ENCODE measurements around the gene RERE. TPM values are rescaled to one million over a fixed set of nuclear protein-coding genes. Genes with fewer than 3 reads are reported as not detected.

RERE gene
- total and polyA plus RNA-seq, 2 experiments from 2014 or later, result 148 to 170 TPM

DNA sequence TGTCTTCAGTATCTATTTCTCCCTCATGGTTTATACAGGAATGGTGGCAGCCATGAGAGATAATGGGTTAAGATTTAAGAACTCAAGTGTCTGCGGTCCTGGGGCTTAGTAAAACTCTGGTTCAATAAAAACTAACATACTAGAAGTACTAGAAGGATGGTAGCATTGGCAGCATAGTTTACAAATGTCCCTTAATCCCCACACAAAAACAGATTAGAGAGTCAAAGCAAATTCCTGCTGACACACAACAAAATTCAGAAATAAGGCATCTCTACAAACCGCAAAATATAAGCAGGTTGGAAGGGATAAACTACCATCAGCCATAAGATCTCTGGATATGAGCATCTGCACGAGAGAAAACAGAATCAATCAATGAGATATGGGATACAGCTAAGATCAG, 234.4 kb downstream of the RERE start:
- Histone ChIP-seq H3K27ac (ENCODE audit: low read depth) (peak overlapping the region; percentile 11; the same call in 1 of the 2 replicates), H3K36me3 (ENCODE audit: insufficient read depth) (no peaks in the 10 kb centered on the region), H3K27me3 (ENCODE audit: insufficient read depth) (no peaks in the 10 kb centered on the region), H3K4me3 (no peak overlapping the region), H3K79me2 (replicated peaks; ENCODE audit: insufficient read depth) (peaks cover 99% of the 10 kb centered on the region), H3K4me1 (ENCODE audit: insufficient read depth) (peaks cover 26% of the 10 kb centered on the region), H3F3A (replicated peaks; ENCODE audit: low read depth) (no peaks in the 10 kb centered on the region), H3K4me2 (no peak overlapping the region), H4K20me1 (replicated peaks; ENCODE audit: insufficient read depth) (peaks cover 49% of the 10 kb centered on the region), H3K9me2 (ENCODE audit: insufficient read depth) (no peaks in the 10 kb centered on the region), H2AFZ (no peak overlapping the region)
- H3K4me3 Mint-ChIP-seq, result no peak overlapping the region
- ATAC-seq (no peak), DNase-seq (ENCODE audit: low spot score) (no peak)
- H3K9me3 Mint-ChIP-seq, result no peaks in the 10 kb centered on the region
- H3K27ac Mint-ChIP-seq, result peak overlapping the region; percentile 5; the same call in 1 of the 2 replicates
- H3K27me3 Mint-ChIP-seq (ENCODE audit: insufficient read depth, low read depth, poor library complexity), result peaks cover 6% of the 10 kb centered on the region
- TF ChIP-seq JUNB (IDR thresholded peaks at IDR 0.05; ENCODE audit: unreplicated experiment) (no peak), EZH2 (IDR thresholded peaks at IDR 0.05; ENCODE audit: low read depth, unreplicated experiment) (no peak), STAT1 (IDR thresholded peaks at IDR 0.05; ENCODE audit: unreplicated experiment) (no peak), ZNF331 (CRISPR knock-in tag; IDR thresholded peaks at IDR 0.05; ENCODE audit: low read depth) (no peak), POLR2AphosphoS5 (IDR thresholded peaks at IDR 0.05; ENCODE audit: low read depth) (no peak), EZH2phosphoT487 (IDR thresholded peaks at IDR 0.05; ENCODE audit: unreplicated experiment) (no peak), ZNF114 (CRISPR knock-in tag; IDR thresholded peaks at IDR 0.05) (no peak), CREB1 (CRISPR knock-in tag; IDR thresholded peaks at IDR 0.05; ENCODE audit: low read depth) (no peak), NANOG (IDR thresholded peaks at IDR 0.05; ENCODE audit: borderline replicate concordance) (no peak)
- TF ChIP-seq, protein P1, sequence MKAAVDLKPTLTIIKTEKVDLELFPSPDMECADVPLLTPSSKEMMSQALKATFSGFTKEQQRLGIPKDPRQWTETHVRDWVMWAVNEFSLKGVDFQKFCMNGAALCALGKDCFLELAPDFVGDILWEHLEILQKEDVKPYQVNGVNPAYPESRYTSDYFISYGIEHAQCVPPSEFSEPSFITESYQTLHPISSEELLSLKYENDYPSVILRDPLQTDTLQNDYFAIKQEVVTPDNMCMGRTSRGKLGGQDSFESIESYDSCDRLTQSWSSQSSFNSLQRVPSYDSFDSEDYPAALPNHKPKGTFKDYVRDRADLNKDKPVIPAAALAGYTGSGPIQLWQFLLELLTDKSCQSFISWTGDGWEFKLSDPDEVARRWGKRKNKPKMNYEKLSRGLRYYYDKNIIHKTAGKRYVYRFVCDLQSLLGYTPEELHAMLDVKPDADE (IDR thresholded peaks at IDR 0.05), result no peak
- TF ChIP-seq, protein P2, sequence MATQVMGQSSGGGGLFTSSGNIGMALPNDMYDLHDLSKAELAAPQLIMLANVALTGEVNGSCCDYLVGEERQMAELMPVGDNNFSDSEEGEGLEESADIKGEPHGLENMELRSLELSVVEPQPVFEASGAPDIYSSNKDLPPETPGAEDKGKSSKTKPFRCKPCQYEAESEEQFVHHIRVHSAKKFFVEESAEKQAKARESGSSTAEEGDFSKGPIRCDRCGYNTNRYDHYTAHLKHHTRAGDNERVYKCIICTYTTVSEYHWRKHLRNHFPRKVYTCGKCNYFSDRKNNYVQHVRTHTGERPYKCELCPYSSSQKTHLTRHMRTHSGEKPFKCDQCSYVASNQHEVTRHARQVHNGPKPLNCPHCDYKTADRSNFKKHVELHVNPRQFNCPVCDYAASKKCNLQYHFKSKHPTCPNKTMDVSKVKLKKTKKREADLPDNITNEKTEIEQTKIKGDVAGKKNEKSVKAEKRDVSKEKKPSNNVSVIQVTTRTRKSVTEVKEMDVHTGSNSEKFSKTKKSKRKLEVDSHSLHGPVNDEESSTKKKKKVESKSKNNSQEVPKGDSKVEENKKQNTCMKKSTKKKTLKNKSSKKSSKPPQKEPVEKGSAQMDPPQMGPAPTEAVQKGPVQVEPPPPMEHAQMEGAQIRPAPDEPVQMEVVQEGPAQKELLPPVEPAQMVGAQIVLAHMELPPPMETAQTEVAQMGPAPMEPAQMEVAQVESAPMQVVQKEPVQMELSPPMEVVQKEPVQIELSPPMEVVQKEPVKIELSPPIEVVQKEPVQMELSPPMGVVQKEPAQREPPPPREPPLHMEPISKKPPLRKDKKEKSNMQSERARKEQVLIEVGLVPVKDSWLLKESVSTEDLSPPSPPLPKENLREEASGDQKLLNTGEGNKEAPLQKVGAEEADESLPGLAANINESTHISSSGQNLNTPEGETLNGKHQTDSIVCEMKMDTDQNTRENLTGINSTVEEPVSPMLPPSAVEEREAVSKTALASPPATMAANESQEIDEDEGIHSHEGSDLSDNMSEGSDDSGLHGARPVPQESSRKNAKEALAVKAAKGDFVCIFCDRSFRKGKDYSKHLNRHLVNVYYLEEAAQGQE (IDR thresholded peaks at IDR 0.05; ENCODE audit: unreplicated experiment), result no peak
- TF ChIP-seq, protein P3, sequence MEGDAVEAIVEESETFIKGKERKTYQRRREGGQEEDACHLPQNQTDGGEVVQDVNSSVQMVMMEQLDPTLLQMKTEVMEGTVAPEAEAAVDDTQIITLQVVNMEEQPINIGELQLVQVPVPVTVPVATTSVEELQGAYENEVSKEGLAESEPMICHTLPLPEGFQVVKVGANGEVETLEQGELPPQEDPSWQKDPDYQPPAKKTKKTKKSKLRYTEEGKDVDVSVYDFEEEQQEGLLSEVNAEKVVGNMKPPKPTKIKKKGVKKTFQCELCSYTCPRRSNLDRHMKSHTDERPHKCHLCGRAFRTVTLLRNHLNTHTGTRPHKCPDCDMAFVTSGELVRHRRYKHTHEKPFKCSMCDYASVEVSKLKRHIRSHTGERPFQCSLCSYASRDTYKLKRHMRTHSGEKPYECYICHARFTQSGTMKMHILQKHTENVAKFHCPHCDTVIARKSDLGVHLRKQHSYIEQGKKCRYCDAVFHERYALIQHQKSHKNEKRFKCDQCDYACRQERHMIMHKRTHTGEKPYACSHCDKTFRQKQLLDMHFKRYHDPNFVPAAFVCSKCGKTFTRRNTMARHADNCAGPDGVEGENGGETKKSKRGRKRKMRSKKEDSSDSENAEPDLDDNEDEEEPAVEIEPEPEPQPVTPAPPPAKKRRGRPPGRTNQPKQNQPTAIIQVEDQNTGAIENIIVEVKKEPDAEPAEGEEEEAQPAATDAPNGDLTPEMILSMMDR (conservative IDR thresholded peaks at IDR 0.05; ENCODE audit: low read depth in 2 of 2), result no peak
- TF ChIP-seq, protein P4, sequence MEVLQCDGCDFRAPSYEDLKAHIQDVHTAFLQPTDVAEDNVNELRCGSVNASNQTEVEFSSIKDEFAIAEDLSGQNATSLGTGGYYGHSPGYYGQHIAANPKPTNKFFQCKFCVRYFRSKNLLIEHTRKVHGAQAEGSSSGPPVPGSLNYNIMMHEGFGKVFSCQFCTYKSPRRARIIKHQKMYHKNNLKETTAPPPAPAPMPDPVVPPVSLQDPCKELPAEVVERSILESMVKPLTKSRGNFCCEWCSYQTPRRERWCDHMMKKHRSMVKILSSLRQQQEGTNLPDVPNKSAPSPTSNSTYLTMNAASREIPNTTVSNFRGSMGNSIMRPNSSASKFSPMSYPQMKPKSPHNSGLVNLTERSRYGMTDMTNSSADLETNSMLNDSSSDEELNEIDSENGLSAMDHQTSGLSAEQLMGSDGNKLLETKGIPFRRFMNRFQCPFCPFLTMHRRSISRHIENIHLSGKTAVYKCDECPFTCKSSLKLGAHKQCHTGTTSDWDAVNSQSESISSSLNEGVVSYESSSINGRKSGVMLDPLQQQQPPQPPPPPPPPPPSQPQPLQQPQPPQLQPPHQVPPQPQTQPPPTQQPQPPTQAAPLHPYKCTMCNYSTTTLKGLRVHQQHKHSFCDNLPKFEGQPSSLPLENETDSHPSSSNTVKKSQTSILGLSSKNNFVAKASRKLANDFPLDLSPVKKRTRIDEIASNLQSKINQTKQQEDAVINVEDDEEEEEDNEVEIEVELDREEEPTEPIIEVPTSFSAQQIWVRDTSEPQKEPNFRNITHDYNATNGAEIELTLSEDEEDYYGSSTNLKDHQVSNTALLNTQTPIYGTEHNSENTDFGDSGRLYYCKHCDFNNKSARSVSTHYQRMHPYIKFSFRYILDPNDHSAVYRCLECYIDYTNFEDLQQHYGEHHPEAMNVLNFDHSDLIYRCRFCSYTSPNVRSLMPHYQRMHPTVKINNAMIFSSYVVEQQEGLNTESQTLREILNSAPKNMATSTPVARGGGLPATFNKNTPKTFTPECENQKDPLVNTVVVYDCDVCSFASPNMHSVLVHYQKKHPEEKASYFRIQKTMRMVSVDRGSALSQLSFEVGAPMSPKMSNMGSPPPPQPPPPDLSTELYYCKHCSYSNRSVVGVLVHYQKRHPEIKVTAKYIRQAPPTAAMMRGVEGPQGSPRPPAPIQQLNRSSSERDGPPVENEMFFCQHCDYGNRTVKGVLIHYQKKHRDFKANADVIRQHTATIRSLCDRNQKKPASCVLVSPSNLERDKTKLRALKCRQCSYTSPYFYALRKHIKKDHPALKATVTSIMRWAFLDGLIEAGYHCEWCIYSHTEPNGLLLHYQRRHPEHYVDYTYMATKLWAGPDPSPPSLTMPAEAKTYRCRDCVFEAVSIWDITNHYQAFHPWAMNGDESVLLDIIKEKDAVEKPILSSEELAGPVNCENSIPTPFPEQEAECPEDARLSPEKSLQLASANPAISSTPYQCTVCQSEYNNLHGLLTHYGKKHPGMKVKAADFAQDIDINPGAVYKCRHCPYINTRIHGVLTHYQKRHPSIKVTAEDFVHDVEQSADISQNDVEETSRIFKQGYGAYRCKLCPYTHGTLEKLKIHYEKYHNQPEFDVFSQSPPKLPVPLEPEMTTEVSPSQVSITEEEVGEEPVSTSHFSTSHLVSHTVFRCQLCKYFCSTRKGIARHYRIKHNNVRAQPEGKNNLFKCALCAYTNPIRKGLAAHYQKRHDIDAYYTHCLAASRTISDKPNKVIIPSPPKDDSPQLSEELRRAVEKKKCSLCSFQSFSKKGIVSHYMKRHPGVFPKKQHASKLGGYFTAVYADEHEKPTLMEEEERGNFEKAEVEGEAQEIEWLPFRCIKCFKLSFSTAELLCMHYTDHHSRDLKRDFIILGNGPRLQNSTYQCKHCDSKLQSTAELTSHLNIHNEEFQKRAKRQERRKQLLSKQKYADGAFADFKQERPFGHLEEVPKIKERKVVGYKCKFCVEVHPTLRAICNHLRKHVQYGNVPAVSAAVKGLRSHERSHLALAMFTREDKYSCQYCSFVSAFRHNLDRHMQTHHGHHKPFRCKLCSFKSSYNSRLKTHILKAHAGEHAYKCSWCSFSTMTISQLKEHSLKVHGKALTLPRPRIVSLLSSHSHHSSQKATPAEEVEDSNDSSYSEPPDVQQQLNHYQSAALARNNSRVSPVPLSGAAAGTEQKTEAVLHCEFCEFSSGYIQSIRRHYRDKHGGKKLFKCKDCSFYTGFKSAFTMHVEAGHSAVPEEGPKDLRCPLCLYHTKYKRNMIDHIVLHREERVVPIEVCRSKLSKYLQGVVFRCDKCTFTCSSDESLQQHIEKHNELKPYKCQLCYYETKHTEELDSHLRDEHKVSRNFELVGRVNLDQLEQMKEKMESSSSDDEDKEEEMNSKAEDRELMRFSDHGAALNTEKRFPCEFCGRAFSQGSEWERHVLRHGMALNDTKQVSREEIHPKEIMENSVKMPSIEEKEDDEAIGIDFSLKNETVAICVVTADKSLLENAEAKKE (CRISPR knock-in tag; IDR thresholded peaks at IDR 0.05), result no peak
- peaks cover 48% of the 10 kb centered on the region for H3K4me1 Mint-ChIP-seq
- no peaks in the 10 kb centered on the region for H3K36me3 Mint-ChIP-seq (ENCODE audit: low read depth)
